ENCODE data around the gene VSTM4. TPM values are rescaled to one million over a fixed set of nuclear protein-coding genes. Genes with fewer than 3 reads are reported as not detected.

The VSTM4 gene
- total RNA-seq, 4 donors from 2014 or later, result 4.0 to 6.0 (median 4.6) TPM

GRCh38 chr10:49009199-49009979 lies 105.9 kb downstream of the VSTM4 start:
- no peaks in the 10 kb centered on the region for H3K27me3 ChIP-seq
- TF ChIP-seq CTCF (IDR thresholded peaks at IDR 0.05) (no peak), POLR2A (IDR thresholded peaks at IDR 0.05) (no peak), EP300 (IDR thresholded peaks at IDR 0.05) (no peak), POLR2AphosphoS5 (IDR thresholded peaks at IDR 0.05) (no peak)
- peaks cover 19% of the 10 kb centered on the region for H3K4me1 ChIP-seq
- H3K4me3 ChIP-seq, result no peak overlapping the region
- WGBS, result 52% methylated on average over 8 of the region's 8 CpGs
- no peak overlapping the region for H3K27ac ChIP-seq
- no peak for DNase-seq (ENCODE audit: low spot score in 2 of 2)
- no peaks in the 10 kb centered on the region for H3K9me3 ChIP-seq
- no peaks in the 10 kb centered on the region for H3K36me3 ChIP-seq

GRCh38 chr10:49008505-49009198 lies 106.7 kb downstream of the VSTM4 start:
- DNase-seq (ENCODE audit: low spot score in 2 of 2), result no peak

GRCh38 chr10:49008091-49008490 lies 107.2 kb downstream of the VSTM4 start:
- WGBS, result 65% methylated on average over 1 of the region's 1 CpG
- Histone ChIP-seq H3K27me3 (no peaks in the 10 kb centered on the region), H3K4me3 (no peak overlapping the region), H3K9me3 (no peaks in the 10 kb centered on the region), H3K4me1 (peaks cover 7% of the 10 kb centered on the region), H3K27ac (no peak overlapping the region), H3K36me3 (no peaks in the 10 kb centered on the region)
- DNase-seq (ENCODE audit: low spot score in 2 of 2), result no peak
- TF ChIP-seq CTCF (IDR thresholded peaks at IDR 0.05) (no peak), POLR2A (IDR thresholded peaks at IDR 0.05) (no peak), EP300 (IDR thresholded peaks at IDR 0.05) (no peak), POLR2AphosphoS5 (IDR thresholded peaks at IDR 0.05) (no peak)

More at GRCh38 chr10:49008505-49009198, 106.7 kb downstream of the VSTM4 start:
- Histone ChIP-seq H3K9me3 (no peaks in the 10 kb centered on the region), H3K4me1 (peaks cover 13% of the 10 kb centered on the region), H3K27ac (no peak overlapping the region), H3K36me3 (no peaks in the 10 kb centered on the region), H3K4me3 (no peak overlapping the region), H3K27me3 (no peaks in the 10 kb centered on the region)
- WGBS, result 62% methylated on average over 5 of the region's 13 CpGs
- no peak for TF ChIP-seq POLR2AphosphoS5 (IDR thresholded peaks at IDR 0.05)
- TF ChIP-seq POLR2A (IDR thresholded peaks at IDR 0.05), result no peak
- no peak for TF ChIP-seq CTCF (IDR thresholded peaks at IDR 0.05)
- no peak for TF ChIP-seq EP300 (IDR thresholded peaks at IDR 0.05)

GRCh38 chr10:49007129-49007528 lies 108.2 kb downstream of the VSTM4 start:
- no peaks in the 10 kb centered on the region for H3K9me3 ChIP-seq
- no peaks in the 10 kb centered on the region for H3K27me3 ChIP-seq
- no peaks in the 10 kb centered on the region for H3K36me3 ChIP-seq
- TF ChIP-seq CTCF (IDR thresholded peaks at IDR 0.05) (no peak), POLR2A (IDR thresholded peaks at IDR 0.05) (no peak), POLR2AphosphoS5 (IDR thresholded peaks at IDR 0.05) (no peak), EP300 (IDR thresholded peaks at IDR 0.05) (no peak)
- no peak overlapping the region for H3K27ac ChIP-seq
- no peak overlapping the region for H3K4me3 ChIP-seq
- H3K4me1 ChIP-seq, result peaks cover 5% of the 10 kb centered on the region
- 71% methylated on average over 5 of the region's 5 CpGs for WGBS
- DNase-seq (ENCODE audit: low spot score in 2 of 2), result no peak

- peaks cover 5% of the 10 kb centered on the region for H3K4me1 ChIP-seq
- no peak overlapping the region for H3K4me3 ChIP-seq
- H3K36me3 ChIP-seq, result no peaks in the 10 kb centered on the region
- H3K27me3 ChIP-seq, result no peaks in the 10 kb centered on the region
- no peak overlapping the region for H3K27ac ChIP-seq
- no peak for TF ChIP-seq POLR2AphosphoS5 (IDR thresholded peaks at IDR 0.05)
- TF ChIP-seq CTCF (IDR thresholded peaks at IDR 0.05), result no peak
- TF ChIP-seq EP300 (IDR thresholded peaks at IDR 0.05), result no peak
- TF ChIP-seq POLR2A (IDR thresholded peaks at IDR 0.05), result no peak
- WGBS, result 70% methylated on average over 5 of the region's 5 CpGs
- H3K9me3 ChIP-seq, result no peaks in the 10 kb centered on the region
- no peak for DNase-seq (ENCODE audit: low spot score in 2 of 2)
Measured at GRCh38 chr10:49005270-49005669, 110.1 kb downstream of the VSTM4 start.

Measured in suprapubic skin (tissue), 4 donors.